ENCODE data around the gene C16orf46. TPM values are rescaled to one million over a fixed set of nuclear protein-coding genes. Genes with fewer than 3 reads are reported as not detected.

C16orf46 gene
- total and polyA plus RNA-seq, 2 donors (not counting 1 experiment from before 2014, with no cell fraction given): 0.33 TPM; not detected in 1

GRCh38 chr16:81061307-81061640 lies 15.8 kb downstream of the C16orf46 start:
- DNase-seq (ENCODE audit: low read depth in 2 of 2): no peak
- Histone ChIP-seq H3K9me3 (ENCODE audit: control insufficient read depth, insufficient read depth, low read depth, low read length) (no peaks in the 10 kb centered on the region), H3K4me3 (replicated peaks in 1 of 4; ENCODE audit: control extremely low read depth in 1 of 4, insufficient read depth in 1 of 4, low read depth in 3 of 4, low read length in 4 of 4) (no peak overlapping the region), H3K4me1 (ENCODE audit: control insufficient read depth, extremely low read depth, insufficient read depth, low read length) (no peaks in the 10 kb centered on the region), H3K36me3 (ENCODE audit: control insufficient read depth, insufficient read depth, low read length) (no peaks in the 10 kb centered on the region), H4K20me1 (ENCODE audit: control insufficient read depth, extremely low read depth, insufficient read depth, low read length) (no peaks in the 10 kb centered on the region), H3K79me2 (ENCODE audit: control insufficient read depth, insufficient read depth, low read length) (no peaks in the 10 kb centered on the region), H3K27ac (ENCODE audit: insufficient read depth, low read length) (no peak overlapping the region), H3K4me2 (ENCODE audit: extremely low read depth, insufficient read depth, low read length) (no peak overlapping the region), H3K27me3 (ENCODE audit: control insufficient read depth, insufficient read depth, low read length) (no peaks in the 10 kb centered on the region), H2AFZ (ENCODE audit: low read length) (no peak overlapping the region), H3K9ac (ENCODE audit: insufficient read depth, low read length) (no peak overlapping the region)
- no peak for TF ChIP-seq CTCF (conservative IDR thresholded peaks at IDR 0.05 in 1 of 2, IDR thresholded peaks at IDR 0.05 in 1 of 2; ENCODE audit: low read depth in 1 of 2, low read length in 2 of 2)
- TF ChIP-seq EZH2 (IDR thresholded peaks at IDR 0.05; ENCODE audit: low read length, missing control alignments): no peak

GRCh38 chr16:81060576-81061306 lies 16.3 kb downstream of the C16orf46 start:
- H3K36me3 ChIP-seq (ENCODE audit: control insufficient read depth, insufficient read depth, low read length): no peaks in the 10 kb centered on the region
- H2AFZ ChIP-seq (ENCODE audit: low read length): no peak overlapping the region
- no peak overlapping the region for H3K27ac ChIP-seq (ENCODE audit: insufficient read depth, low read length)
- H3K27me3 ChIP-seq (ENCODE audit: control insufficient read depth, insufficient read depth, low read length): no peaks in the 10 kb centered on the region
- H3K9ac ChIP-seq (ENCODE audit: insufficient read depth, low read length): no peak overlapping the region
- no peaks in the 10 kb centered on the region for H3K9me3 ChIP-seq (ENCODE audit: control insufficient read depth, insufficient read depth, low read depth, low read length)
- no peak overlapping the region for H3K4me3 ChIP-seq (replicated peaks in 1 of 4; ENCODE audit: control extremely low read depth in 1 of 4, insufficient read depth in 1 of 4, low read depth in 3 of 4, low read length in 4 of 4)
- no peak for DNase-seq (ENCODE audit: low read depth in 2 of 2)
- H3K4me2 ChIP-seq (ENCODE audit: extremely low read depth, insufficient read depth, low read length): no peak overlapping the region
- no peaks in the 10 kb centered on the region for H4K20me1 ChIP-seq (ENCODE audit: control insufficient read depth, extremely low read depth, insufficient read depth, low read length)
- no peaks in the 10 kb centered on the region for H3K79me2 ChIP-seq (ENCODE audit: control insufficient read depth, insufficient read depth, low read length)
- no peak for TF ChIP-seq EZH2 (IDR thresholded peaks at IDR 0.05; ENCODE audit: low read length, missing control alignments)
- TF ChIP-seq CTCF (conservative IDR thresholded peaks at IDR 0.05 in 1 of 2, IDR thresholded peaks at IDR 0.05 in 1 of 2; ENCODE audit: low read depth in 1 of 2, low read length in 2 of 2): no peak
- no peaks in the 10 kb centered on the region for H3K4me1 ChIP-seq (ENCODE audit: control insufficient read depth, extremely low read depth, insufficient read depth, low read length)

- no peaks in the 10 kb centered on the region for H3K79me2 ChIP-seq (ENCODE audit: control insufficient read depth, insufficient read depth, low read length)
- DNase-seq (ENCODE audit: low read depth in 2 of 2): no peak
- H3K4me2 ChIP-seq (ENCODE audit: extremely low read depth, insufficient read depth, low read length): no peak overlapping the region
- H3K4me1 ChIP-seq (ENCODE audit: control insufficient read depth, extremely low read depth, insufficient read depth, low read length): no peaks in the 10 kb centered on the region
- H4K20me1 ChIP-seq (ENCODE audit: control insufficient read depth, extremely low read depth, insufficient read depth, low read length): no peaks in the 10 kb centered on the region
- no peak overlapping the region for H2AFZ ChIP-seq (ENCODE audit: low read length)
- no peaks in the 10 kb centered on the region for H3K27me3 ChIP-seq (ENCODE audit: control insufficient read depth, insufficient read depth, low read length)
- no peaks in the 10 kb centered on the region for H3K9me3 ChIP-seq (ENCODE audit: control insufficient read depth, insufficient read depth, low read depth, low read length)
- no peak for TF ChIP-seq CTCF (conservative IDR thresholded peaks at IDR 0.05 in 1 of 2, IDR thresholded peaks at IDR 0.05 in 1 of 2; ENCODE audit: low read depth in 1 of 2, low read length in 2 of 2)
- no peak for TF ChIP-seq EZH2 (IDR thresholded peaks at IDR 0.05; ENCODE audit: low read length, missing control alignments)
- no peak overlapping the region for H3K4me3 ChIP-seq (replicated peaks in 1 of 4; ENCODE audit: control extremely low read depth in 1 of 4, insufficient read depth in 1 of 4, low read depth in 3 of 4, low read length in 4 of 4)
- no peak overlapping the region for H3K9ac ChIP-seq (ENCODE audit: insufficient read depth, low read length)
- H3K36me3 ChIP-seq (ENCODE audit: control insufficient read depth, insufficient read depth, low read length): no peaks in the 10 kb centered on the region
- no peak overlapping the region for H3K27ac ChIP-seq (ENCODE audit: insufficient read depth, low read length)
Observed at GRCh38 chr16:81053761-81054160, 23.3 kb downstream of the C16orf46 start.

All from fibroblast of lung (primary cell).